HTERT RPE-1 (cell line): ENCODE results near the gene PC.

ENCODE experiments used
- in situ Hi-C: fragments of 300-500 bp; cut with MboI; formaldehyde crosslinking; loops from 4 replicates; pipeline ENCODE4 v1.14.3; 2020; ENCODE audit warnings: low sequenced_read_pairs

Gene PC

DNA sequence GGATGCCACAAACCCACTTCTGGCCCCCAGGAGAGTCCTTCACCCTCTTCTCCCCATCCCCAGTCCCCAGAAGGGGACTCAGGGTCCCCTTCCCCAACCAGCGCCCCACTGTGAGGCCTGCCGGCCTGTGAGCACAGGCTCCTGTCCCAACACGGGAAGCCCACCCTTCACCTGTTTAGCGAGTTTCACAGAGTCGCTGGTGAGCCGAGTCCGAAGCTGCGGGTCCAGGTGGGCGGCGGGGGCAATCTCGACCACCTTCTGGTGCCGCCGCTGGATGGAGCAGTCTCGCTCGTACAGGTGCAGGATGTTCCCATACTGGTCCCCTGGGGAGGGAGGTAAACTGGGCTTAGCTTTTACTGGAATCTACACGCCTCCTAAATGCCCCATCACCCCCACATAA lies 88.1 kb downstream of the PC start:
- in situ Hi-C loops = no loop called here

DNA sequence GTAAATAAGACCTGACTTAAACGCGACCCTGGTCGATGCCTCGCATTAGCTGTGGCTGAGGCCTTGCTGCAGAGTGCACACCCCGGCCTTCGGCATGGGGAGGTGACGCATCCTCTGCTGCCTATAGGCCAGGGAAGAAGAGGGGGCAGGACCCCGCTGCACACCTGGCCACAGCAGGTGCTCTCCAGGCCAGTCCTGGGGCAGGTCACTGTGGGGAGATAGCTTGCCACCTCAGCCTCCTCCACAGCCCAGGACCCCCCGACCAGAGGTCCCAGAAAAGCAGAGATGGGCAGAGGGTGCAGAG lies 88.7 kb downstream of the PC start:
- in situ Hi-C loops = no loop called here

DNA sequence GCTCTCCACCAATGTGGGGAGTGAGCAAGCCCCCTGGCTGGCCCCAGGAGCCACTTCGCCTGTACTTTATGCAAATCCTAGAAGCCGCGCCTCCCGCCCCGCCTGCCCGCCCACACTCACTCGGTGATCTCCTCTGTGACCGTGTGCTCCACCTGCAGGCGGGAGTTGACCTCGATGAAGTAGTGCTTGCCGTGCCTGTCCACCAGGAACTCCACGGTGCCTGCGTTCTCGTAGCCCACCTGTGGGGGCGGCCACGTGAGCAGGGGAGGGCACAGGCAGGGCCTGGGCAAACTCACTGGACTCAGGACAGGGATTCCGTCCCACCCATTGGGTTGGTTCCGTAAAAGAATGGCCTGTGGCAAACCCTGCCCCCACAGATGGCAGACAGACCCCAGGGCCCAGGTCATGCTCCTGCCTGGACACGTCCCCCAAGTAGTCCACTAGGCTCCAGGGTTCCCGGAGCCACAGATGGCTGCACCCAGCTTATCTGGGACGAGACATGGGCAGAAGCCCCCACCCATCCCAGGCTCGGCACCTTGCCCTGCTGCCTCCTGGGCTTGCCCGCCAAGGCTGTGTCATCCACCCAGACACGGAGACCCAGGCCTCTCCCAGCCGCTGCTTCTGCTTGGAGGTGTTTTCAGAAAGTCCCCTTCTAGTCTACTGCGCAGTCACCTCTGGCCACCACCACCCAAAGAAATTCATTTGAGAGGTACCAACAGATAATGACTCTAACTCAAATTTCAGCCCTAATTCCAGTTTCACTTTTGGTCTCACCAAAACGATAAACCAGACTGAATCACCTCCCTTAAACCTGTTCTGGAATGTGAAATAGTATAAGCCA lies 89.2 kb downstream of the PC start:
- in situ Hi-C loops = no loop called here

GRCh38 chr11:66868082-66868725 lies 90.0 kb downstream of the PC start:
- in situ Hi-C loops = no loop called here

GRCh38 chr11:66867425-66868040 lies 90.7 kb downstream of the PC start:
- in situ Hi-C loops = no loop called here

DNA sequence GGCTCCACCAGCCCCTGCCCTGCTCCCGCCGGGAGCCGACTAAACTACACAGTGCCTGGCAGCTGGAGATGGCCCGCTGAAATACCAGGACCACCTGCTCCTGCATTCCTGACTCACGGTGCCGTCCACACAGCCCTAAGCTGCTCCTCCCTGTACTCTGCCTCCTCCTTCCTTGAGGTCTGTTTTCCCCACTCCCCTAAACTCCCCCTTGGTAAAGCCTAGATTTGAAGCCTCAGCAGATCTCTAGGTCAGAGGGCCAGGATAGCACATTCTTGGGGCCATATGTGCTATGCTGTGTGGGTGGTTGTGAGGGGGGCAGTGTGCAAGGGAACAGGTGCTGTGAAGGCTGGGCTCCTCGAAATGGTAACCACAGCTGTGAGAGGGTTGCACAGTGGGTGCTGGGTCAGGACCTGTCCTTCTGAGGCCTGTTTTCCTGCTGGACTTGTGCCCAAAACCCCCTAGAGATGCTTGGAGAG lies 91.6 kb downstream of the PC start:
- in situ Hi-C loops = no loop called here

GRCh38 chr11:66866007-66866406 lies 92.2 kb downstream of the PC start:
- in situ Hi-C loops = no loop called here

DNA sequence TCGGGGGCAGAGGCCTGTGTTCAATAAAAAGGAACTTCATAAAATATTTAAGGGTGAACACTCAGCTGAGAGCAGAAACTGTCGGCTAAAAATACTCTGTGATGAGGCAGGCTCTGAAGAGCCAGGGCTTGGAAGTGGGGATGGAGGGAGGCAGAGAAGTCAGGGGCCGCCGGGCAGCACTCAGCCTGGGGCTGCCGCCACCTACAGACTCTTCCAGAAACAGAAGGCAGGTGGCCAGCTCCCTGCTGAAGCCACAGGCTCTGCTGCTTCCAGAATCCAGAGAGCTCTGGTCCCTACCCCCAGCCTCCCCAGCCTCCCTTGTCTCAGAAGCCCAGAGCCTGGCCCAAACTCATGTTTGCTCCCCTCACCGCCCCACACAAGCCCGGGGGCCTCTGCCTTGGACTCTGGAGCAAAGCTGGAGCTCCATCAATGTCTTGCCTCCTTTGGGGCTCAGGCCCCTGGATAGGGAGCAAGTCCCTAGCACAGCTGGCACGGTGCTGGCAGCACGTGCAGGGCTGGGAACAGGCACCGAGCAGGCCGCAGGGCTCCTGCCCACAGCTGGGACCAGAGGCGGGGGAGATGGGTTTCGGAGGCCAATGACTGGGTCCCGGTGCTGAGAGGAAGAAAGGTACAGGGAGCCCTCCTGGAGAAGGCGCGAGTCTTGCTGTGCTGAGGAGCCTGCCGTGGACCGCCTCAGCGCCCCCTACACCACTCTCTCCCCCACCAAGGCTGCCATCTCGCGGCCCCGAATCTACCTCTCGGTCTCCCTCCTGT lies 93.1 kb downstream of the PC start:
- in situ Hi-C loops = no loop called here

GRCh38 chr11:66864172-66864901 lies 93.8 kb downstream of the PC start:
- in situ Hi-C loops = no loop called here

DNA sequence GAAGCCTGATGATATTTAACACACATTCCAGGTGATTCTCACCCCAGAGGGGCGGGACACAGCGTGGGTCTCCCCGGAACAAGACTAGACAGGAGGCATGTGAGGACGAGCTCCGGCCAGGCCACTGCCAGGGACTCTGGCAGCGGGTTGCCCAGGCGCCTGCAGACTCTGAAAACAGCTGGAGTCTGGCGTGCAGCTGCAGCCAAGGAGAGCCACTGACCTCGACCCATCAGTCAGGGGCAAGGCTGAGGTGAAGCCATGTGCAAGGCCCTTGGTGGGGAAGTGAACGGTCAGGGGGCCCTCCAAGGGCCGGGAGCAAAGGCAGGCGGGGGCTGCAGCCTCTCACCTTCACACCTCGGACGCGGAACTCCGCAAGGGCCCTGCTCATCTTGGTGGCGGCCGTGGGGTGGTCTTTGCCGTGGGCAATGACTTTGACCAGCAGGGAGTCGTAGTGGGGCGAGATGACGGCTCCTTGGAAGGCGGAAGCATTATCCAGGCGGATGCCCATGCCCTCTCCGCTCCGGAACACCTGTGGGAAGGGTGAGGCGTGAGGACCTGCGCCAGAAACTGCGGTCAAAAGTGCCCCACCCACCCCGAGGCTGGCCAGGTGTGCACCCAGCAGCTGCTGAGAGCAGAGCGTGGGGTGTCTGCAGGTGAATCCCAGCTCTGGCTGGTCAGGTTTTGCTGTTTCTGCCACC lies 94.6 kb downstream of the PC start:
- in situ Hi-C loops = no loop called here

- in situ Hi-C loops = no loop called here
These were observed 95.6 kb downstream of the PC start for GRCh38 chr11:66862559-66863037.

DNA sequence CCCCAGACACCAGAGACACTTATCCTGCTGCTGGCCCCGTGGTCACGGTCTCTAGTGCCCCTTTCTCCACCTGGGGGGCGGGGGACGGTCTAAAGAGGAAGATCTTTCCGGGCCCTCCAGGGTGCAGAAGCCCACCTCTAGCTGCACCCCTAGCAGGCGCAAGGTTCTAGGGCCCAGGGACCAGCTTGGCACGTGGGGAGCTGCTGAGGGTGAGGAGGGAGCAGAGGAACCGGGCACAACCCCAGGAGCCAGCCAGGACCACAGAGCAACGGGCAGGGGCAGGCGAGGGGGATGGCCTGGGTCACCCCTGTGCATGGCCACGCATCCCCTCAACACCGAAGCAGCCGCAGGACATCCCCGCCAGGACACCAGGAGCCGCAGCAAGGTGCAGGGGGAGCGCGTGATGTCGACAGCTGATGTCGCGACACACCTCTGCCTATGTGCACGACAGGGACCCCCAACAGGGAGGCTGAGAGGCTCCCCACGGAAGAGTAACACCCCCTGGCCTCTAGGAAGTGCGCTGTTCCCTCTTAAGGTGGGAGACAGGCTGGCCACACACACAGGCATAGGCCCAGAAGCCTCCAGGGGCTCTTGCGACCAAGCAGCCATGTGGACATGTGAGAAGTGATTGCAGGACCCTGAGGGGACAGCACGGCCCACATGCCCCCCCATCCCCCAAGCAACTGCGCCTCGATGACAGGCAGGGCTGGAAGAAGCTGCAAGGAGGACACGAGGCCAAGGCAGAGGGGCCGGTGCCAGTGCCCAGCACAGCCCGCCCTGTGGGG lies 96.2 kb downstream of the PC start:
- in situ Hi-C loops = no loop called here

DNA sequence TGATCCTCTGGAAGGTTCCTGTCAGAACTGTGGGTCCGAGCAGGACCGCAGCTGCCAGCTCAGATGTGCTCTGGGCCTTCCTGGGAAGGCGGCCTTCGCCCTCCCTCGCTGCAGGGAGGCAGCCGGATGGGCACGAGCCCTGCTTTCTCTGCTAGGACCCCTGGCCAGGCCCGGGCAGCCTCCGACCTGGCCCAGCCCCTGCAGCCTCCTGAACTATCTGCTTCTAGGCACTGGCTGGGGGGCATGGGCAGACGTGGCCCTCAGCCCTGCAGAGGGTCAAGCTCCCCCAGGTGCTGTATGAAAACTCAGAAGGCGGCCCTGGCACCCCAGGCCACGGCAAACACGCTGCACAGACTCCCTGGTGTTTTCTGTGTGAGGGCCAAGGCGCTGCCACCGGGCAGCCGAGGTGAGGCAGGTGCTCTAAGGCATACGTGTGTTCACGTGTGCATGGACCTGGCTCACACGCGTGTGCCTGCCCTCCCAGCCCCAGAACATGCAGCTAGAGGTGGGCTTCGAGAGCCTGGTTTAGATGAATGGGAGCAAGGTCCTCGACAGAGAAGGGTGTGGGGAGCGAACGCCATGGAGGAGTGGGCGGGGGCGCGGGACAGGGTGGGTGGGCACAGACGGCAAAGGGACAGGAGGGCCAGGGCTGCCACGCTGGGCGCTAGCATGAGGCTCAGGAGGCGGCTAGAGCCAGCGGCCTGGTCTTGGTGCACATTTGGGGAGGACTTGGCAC lies 97.0 kb downstream of the PC start:
- in situ Hi-C loops = no loop called here

GRCh38 chr11:66860449-66860831 lies 97.7 kb downstream of the PC start:
- in situ Hi-C loops = no loop called here

DNA sequence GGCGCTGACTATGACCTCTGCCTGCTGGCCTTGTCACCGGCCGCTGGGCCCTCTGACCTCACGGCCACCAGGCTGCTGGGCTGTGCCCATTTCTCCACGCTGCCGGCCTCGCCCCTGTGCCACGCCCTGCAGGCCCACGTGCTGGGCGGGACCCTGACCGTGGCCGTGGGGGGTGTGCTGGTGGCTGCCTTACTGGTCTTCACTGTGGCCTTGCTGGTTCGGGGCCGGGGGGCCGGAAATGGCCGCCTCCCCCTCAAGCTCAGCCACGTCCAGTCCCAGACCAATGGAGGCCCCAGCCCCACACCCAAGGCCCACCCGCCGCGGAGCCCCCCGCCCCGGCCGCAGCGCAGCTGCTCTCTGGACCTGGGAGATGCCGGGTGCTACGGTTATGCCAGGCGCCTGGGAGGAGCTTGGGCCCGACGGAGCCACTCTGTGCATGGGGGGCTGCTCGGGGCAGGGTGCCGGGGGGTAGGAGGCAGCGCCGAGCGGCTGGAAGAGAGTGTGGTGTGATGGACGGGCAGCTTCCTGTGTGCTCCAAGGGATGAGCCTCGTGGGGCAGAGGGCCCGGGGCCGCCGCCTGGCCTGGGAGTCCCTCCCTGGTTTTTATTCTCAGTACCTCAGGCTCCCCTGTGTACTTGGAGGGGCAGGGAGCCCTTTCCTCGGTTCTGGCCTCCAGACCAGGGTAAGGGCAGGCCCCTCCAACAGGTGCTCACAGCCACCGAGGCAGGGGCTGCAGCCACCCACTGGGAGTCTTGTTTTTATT lies 98.3 kb downstream of the PC start:
- in situ Hi-C loops = no loop called here

GRCh38 chr11:66858939-66859685 lies 99.1 kb downstream of the PC start:
- in situ Hi-C loops = no loop called here
